ENCODE measurements around the gene FAM9B. TPM values are rescaled to one million over a fixed set of nuclear protein-coding genes. Genes with fewer than 3 reads are reported as not detected.

FAM9B gene
- total and polyA plus RNA-seq, 2 of the 4 experiments (the other 2 are of a cell fraction), result not detected

DNA sequence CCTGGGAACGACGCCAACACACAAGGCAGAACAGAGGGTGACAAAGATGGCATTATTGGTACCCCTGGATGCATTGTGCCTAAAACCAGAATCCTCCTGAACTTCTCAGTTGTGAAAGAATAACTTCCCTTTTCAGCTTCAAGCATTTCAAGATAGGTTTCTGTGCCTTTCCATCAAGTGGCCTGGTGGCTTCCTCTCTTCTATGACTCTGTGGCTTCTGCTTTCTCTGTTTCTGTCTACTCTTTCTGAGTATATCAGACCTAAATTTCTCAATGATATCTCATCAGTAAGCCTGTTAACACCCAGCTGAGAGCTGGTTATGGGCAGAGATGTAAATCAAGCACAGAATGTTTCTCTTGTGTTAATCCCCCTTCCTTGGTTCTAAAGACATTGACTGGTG lies 21.4 kb upstream of the FAM9B start:
- Histone ChIP-seq H2AK9ac (replicated peaks; ENCODE audit: low read depth, low read length, poor library complexity) (peak overlapping the region; percentile 9), H3K9me3 (ENCODE audit: control insufficient read depth, insufficient read depth, low read length) (0 out of 2 replicates have a peak, but pooled peaks cover 1% of the 10 kb centered on the region), H3K9ac (ENCODE audit: low read depth, low read length) (no peak overlapping the region), H2BK120ac (ENCODE audit: low read depth, low read length) (no peak overlapping the region), H3K27me3 (ENCODE audit: control insufficient read depth, insufficient read depth, low read length) (no peaks in the 10 kb centered on the region), H2AFZ (replicated peaks; ENCODE audit: low read length, poor library complexity) (no peak overlapping the region), H4K5ac (ENCODE audit: low read depth, low read length) (no peak overlapping the region), H3K36me3 (ENCODE audit: control insufficient read depth, insufficient read depth, low read length) (no peaks in the 10 kb centered on the region), H2BK20ac (ENCODE audit: low read depth, low read length) (no peak overlapping the region), H3K23ac (ENCODE audit: low read depth, low read length) (no peak overlapping the region), H2AK5ac (ENCODE audit: low read depth, low read length) (no peak overlapping the region), H2BK15ac (ENCODE audit: low read depth, low read length) (no peak overlapping the region), H3K4me2 (ENCODE audit: low read depth, low read length) (no peak overlapping the region), H4K8ac (ENCODE audit: low read depth in 2 of 2, low read length in 2 of 2) (no peak overlapping the region), H3K27ac (ENCODE audit: insufficient read depth, low read length) (no peak overlapping the region), H3K18ac (ENCODE audit: low read depth, low read length) (no peak overlapping the region), H3K9me1 (ENCODE audit: insufficient read depth, low read length) (no peaks in the 10 kb centered on the region), H3K56ac (ENCODE audit: extremely low read depth, insufficient read depth, low read length) (no peak overlapping the region), H3K4ac (ENCODE audit: low read depth, low read length) (no peak overlapping the region), H3K4me1 (ENCODE audit: control insufficient read depth, insufficient read depth, low read length) (no peaks in the 10 kb centered on the region), H4K20me1 (ENCODE audit: insufficient read depth, low read length) (no peaks in the 10 kb centered on the region), H4K91ac (ENCODE audit: insufficient read depth, low read depth, low read length) (no peak overlapping the region), H3K14ac (replicated peaks; ENCODE audit: low read depth, low read length) (no peak overlapping the region), H2BK5ac (ENCODE audit: low read depth, low read length, poor library complexity, severe bottlenecking) (no peak overlapping the region), H3K4me3 (ENCODE audit: insufficient read depth, low read depth, low read length) (no peak overlapping the region), H3K79me1 (ENCODE audit: low read depth in 1 of 2, low read length in 2 of 2) (no peaks in the 10 kb centered on the region)
- no TSS peak for BruUV-seq (replicated peaks)
- DNase-seq (no peak), ATAC-seq (ENCODE audit: low read depth) (no peak)
- no CpG with 5 or more reads among the region's 2 CpGs for WGBS, 2 experiments (ENCODE audit: extremely low coverage in 2 of 2, insufficient read length in 1 of 2)
- ChIA-PET POLR2A (ENCODE audit: unreplicated experiment) (no interaction called here), CTCF (no interaction called here)
- TF ChIP-seq RAD21 (IDR thresholded peaks at IDR 0.05; ENCODE audit: low read length), result no peak
- no peak for TF ChIP-seq BHLHE40 (IDR thresholded peaks at IDR 0.05; ENCODE audit: low read depth, low read length)
- TF ChIP-seq RFX5 (IDR thresholded peaks at IDR 0.05; ENCODE audit: low read depth, low read length), result no peak
- TF ChIP-seq, protein P1, sequence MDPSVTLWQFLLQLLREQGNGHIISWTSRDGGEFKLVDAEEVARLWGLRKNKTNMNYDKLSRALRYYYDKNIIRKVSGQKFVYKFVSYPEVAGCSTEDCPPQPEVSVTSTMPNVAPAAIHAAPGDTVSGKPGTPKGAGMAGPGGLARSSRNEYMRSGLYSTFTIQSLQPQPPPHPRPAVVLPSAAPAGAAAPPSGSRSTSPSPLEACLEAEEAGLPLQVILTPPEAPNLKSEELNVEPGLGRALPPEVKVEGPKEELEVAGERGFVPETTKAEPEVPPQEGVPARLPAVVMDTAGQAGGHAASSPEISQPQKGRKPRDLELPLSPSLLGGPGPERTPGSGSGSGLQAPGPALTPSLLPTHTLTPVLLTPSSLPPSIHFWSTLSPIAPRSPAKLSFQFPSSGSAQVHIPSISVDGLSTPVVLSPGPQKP (IDR thresholded peaks at IDR 0.05; ENCODE audit: borderline replicate concordance, low read depth, low read length), result no peak
- TF ChIP-seq, protein P2, sequence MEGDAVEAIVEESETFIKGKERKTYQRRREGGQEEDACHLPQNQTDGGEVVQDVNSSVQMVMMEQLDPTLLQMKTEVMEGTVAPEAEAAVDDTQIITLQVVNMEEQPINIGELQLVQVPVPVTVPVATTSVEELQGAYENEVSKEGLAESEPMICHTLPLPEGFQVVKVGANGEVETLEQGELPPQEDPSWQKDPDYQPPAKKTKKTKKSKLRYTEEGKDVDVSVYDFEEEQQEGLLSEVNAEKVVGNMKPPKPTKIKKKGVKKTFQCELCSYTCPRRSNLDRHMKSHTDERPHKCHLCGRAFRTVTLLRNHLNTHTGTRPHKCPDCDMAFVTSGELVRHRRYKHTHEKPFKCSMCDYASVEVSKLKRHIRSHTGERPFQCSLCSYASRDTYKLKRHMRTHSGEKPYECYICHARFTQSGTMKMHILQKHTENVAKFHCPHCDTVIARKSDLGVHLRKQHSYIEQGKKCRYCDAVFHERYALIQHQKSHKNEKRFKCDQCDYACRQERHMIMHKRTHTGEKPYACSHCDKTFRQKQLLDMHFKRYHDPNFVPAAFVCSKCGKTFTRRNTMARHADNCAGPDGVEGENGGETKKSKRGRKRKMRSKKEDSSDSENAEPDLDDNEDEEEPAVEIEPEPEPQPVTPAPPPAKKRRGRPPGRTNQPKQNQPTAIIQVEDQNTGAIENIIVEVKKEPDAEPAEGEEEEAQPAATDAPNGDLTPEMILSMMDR (conservative IDR thresholded peaks at IDR 0.05; ENCODE audit: low read depth, low read length), result no peak
- no peak for TF ChIP-seq CHD1 (IDR thresholded peaks at IDR 0.05; ENCODE audit: low read depth, low read length)
- no peak for TF ChIP-seq SMC3 (IDR thresholded peaks at IDR 0.05; ENCODE audit: low read depth, low read length)
- no peak for TF ChIP-seq MXI1 (IDR thresholded peaks at IDR 0.05; ENCODE audit: borderline replicate concordance, low read depth, low read length)
- no peak for TF ChIP-seq NFE2L2 (IDR thresholded peaks at IDR 0.05; ENCODE audit: low read depth, low read length)
- no peak for TF ChIP-seq POLR2A (IDR thresholded peaks at IDR 0.05; ENCODE audit: low read depth, low read length)
- no peak for TF ChIP-seq FOS (IDR thresholded peaks at IDR 0.05; ENCODE audit: low read depth, low read length)
- no peak for TF ChIP-seq MAZ (IDR thresholded peaks at IDR 0.05; ENCODE audit: borderline replicate concordance, low read depth, low read length)
- TF ChIP-seq, protein P3, sequence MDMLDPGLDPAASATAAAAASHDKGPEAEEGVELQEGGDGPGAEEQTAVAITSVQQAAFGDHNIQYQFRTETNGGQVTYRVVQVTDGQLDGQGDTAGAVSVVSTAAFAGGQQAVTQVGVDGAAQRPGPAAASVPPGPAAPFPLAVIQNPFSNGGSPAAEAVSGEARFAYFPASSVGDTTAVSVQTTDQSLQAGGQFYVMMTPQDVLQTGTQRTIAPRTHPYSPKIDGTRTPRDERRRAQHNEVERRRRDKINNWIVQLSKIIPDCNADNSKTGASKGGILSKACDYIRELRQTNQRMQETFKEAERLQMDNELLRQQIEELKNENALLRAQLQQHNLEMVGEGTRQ (IDR thresholded peaks at IDR 0.05; ENCODE audit: low read depth, low read length), result no peak
- no peak for TF ChIP-seq RCOR1 (IDR thresholded peaks at IDR 0.05; ENCODE audit: insufficient replicate concordance, low read length)
- TF ChIP-seq CEBPB (IDR thresholded peaks at IDR 0.05; ENCODE audit: low read depth, low read length), result no peak
- no peak for TF ChIP-seq MAFK (IDR thresholded peaks at IDR 0.05; ENCODE audit: low read depth, low read length)
- intact Hi-C loops (cut with micrococcal nuclease) (no loop called here), in situ Hi-C loops (cut with MboI; ENCODE audit: low sequenced_read_pairs) (no loop called here), dilution Hi-C loops (cut with HindIII; ENCODE audit: low sequenced_read_pairs, unreplicated experiment) (no loop called here)
